ENCODE measurements around the gene SLC6A18. TPM values are rescaled to one million over a fixed set of nuclear protein-coding genes. Genes with fewer than 3 reads are reported as not detected.

SLC6A18 gene
- total and polyA plus RNA-seq, 2 of the 4 experiments (the other 2 are of a cell fraction): not detected

DNA sequence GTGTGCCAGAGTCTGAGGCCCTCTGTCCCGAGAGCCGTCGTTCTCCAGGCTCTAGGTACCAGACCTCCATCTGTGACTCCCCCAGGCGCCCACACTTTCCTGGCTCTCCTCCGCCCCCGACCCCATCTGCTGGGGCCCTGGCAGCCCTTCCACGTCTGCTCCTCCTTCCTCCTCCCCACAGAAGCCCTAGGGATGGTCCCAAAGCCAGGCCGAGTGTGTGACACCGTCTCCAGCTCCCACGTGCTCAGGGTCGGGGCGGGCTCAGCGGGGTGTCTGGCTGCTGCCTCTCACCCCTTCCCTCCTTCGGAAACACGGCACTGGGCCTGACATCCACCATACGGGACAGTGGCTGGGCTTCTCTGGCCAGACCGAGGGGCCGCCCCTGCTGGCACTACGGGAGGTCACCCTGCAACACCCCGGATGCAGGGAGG lies 44.3 kb upstream of the SLC6A18 start:
- Histone ChIP-seq H3K79me1 (ENCODE audit: low read depth in 1 of 2, low read length in 2 of 2) (no peaks in the 10 kb centered on the region), H2BK20ac (ENCODE audit: low read depth, low read length) (no peak overlapping the region), H4K91ac (ENCODE audit: insufficient read depth, low read depth, low read length) (no peak overlapping the region), H2BK5ac (ENCODE audit: low read depth, low read length, poor library complexity, severe bottlenecking) (no peak overlapping the region), H2AK9ac (replicated peaks; ENCODE audit: low read depth, low read length, poor library complexity) (no peak overlapping the region), H3K14ac (replicated peaks; ENCODE audit: low read depth, low read length) (no peak overlapping the region), H3K9me1 (ENCODE audit: insufficient read depth, low read length) (no peaks in the 10 kb centered on the region), H2AK5ac (ENCODE audit: low read depth, low read length) (no peak overlapping the region), H3K9me3 (ENCODE audit: control insufficient read depth, insufficient read depth, low read length) (no peaks in the 10 kb centered on the region), H2AFZ (replicated peaks; ENCODE audit: low read length, poor library complexity) (no peak overlapping the region), H4K20me1 (ENCODE audit: insufficient read depth, low read length) (no peaks in the 10 kb centered on the region), H3K4me2 (ENCODE audit: low read depth, low read length) (no peak overlapping the region), H3K27ac (ENCODE audit: insufficient read depth, low read length) (no peak overlapping the region), H3K56ac (ENCODE audit: extremely low read depth, insufficient read depth, low read length) (no peak overlapping the region), H3K9ac (ENCODE audit: low read depth, low read length) (no peak overlapping the region), H3K36me3 (ENCODE audit: control insufficient read depth, insufficient read depth, low read length) (no peaks in the 10 kb centered on the region), H3K4me3 (ENCODE audit: insufficient read depth, low read depth, low read length) (no peak overlapping the region), H3K27me3 (ENCODE audit: control insufficient read depth, insufficient read depth, low read length) (peaks cover 17% of the 10 kb centered on the region; the same call in 1 of the 2 replicates), H2BK15ac (ENCODE audit: low read depth, low read length) (no peak overlapping the region), H4K8ac (ENCODE audit: low read depth in 2 of 2, low read length in 2 of 2) (no peak overlapping the region), H3K4me1 (ENCODE audit: control insufficient read depth, insufficient read depth, low read length) (no peaks in the 10 kb centered on the region), H2BK120ac (ENCODE audit: low read depth, low read length) (no peak overlapping the region), H3K18ac (ENCODE audit: low read depth, low read length) (no peak overlapping the region), H3K4ac (ENCODE audit: low read depth, low read length) (no peak overlapping the region), H4K5ac (ENCODE audit: low read depth, low read length) (no peak overlapping the region), H3K23ac (ENCODE audit: low read depth, low read length) (no peak overlapping the region)
- dilution Hi-C loops (cut with HindIII; ENCODE audit: low sequenced_read_pairs, unreplicated experiment) (no loop called here), in situ Hi-C loops (cut with MboI; ENCODE audit: low sequenced_read_pairs) (no loop called here), intact Hi-C loops (cut with micrococcal nuclease) (no loop called here)
- CTCF ChIA-PET: no interaction called here
- ATAC-seq (ENCODE audit: low read depth) (no peak), DNase-seq (no peak)
- 76% methylated on average over 8 of the region's 20 CpGs; no CpG with 5 or more reads in 1 of the 2 experiments for WGBS, 2 experiments (ENCODE audit: extremely low coverage in 2 of 2, insufficient read length in 1 of 2)
- TF ChIP-seq CEBPB (IDR thresholded peaks at IDR 0.05; ENCODE audit: low read depth, low read length) (no peak), SMC3 (IDR thresholded peaks at IDR 0.05; ENCODE audit: low read depth, low read length) (no peak), MAFK (IDR thresholded peaks at IDR 0.05; ENCODE audit: low read depth, low read length) (no peak), NFE2L2 (IDR thresholded peaks at IDR 0.05; ENCODE audit: low read depth, low read length) (no peak), RFX5 (IDR thresholded peaks at IDR 0.05; ENCODE audit: low read depth, low read length) (no peak), RCOR1 (IDR thresholded peaks at IDR 0.05; ENCODE audit: insufficient replicate concordance, low read length) (no peak), RAD21 (IDR thresholded peaks at IDR 0.05; ENCODE audit: low read length) (no peak), CHD1 (IDR thresholded peaks at IDR 0.05; ENCODE audit: low read depth, low read length) (no peak), MXI1 (IDR thresholded peaks at IDR 0.05; ENCODE audit: borderline replicate concordance, low read depth, low read length) (no peak), POLR2A (IDR thresholded peaks at IDR 0.05; ENCODE audit: low read depth, low read length) (no peak)
- TF ChIP-seq, protein P1, sequence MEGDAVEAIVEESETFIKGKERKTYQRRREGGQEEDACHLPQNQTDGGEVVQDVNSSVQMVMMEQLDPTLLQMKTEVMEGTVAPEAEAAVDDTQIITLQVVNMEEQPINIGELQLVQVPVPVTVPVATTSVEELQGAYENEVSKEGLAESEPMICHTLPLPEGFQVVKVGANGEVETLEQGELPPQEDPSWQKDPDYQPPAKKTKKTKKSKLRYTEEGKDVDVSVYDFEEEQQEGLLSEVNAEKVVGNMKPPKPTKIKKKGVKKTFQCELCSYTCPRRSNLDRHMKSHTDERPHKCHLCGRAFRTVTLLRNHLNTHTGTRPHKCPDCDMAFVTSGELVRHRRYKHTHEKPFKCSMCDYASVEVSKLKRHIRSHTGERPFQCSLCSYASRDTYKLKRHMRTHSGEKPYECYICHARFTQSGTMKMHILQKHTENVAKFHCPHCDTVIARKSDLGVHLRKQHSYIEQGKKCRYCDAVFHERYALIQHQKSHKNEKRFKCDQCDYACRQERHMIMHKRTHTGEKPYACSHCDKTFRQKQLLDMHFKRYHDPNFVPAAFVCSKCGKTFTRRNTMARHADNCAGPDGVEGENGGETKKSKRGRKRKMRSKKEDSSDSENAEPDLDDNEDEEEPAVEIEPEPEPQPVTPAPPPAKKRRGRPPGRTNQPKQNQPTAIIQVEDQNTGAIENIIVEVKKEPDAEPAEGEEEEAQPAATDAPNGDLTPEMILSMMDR (conservative IDR thresholded peaks at IDR 0.05; ENCODE audit: low read depth, low read length): no peak
- TF ChIP-seq, protein P2, sequence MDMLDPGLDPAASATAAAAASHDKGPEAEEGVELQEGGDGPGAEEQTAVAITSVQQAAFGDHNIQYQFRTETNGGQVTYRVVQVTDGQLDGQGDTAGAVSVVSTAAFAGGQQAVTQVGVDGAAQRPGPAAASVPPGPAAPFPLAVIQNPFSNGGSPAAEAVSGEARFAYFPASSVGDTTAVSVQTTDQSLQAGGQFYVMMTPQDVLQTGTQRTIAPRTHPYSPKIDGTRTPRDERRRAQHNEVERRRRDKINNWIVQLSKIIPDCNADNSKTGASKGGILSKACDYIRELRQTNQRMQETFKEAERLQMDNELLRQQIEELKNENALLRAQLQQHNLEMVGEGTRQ (IDR thresholded peaks at IDR 0.05; ENCODE audit: low read depth, low read length): no peak
- no TSS peak for BruUV-seq (replicated peaks)
- POLR2A ChIA-PET (ENCODE audit: unreplicated experiment): no interaction called here
